B cell (primary cell): Measurements from ENCODE around the gene GPR183.

ENCODE experiments used
- CTCF ChIP-seq: fragments of 200-600 bp; IDR thresholded peaks from one replicate; pipeline ENCODE4 v1.8.0; 2022; ENCODE audit warnings: antibody characterized with exemption, mild to moderate bottlenecking
- EZH2 ChIP-seq: IDR thresholded peaks from 2 replicates; pipeline ENCODE4 v1.6.1; 2012; ENCODE audit warnings: borderline replicate concordance, low read depth, mild to moderate bottlenecking, moderate library complexity, low read length; ENCODE audit not compliant: insufficient read depth, poor library complexity, severe bottlenecking

- TF ChIP-seq CTCF = no peak
- TF ChIP-seq EZH2 = no peak
Measured at GRCh38 chr13:99268822-99269221, 38.4 kb downstream of the GPR183 start.
